H9 (cell line): ENCODE results near the gene GALNT16. TPM values are rescaled to one million over a fixed set of nuclear protein-coding genes. Genes with fewer than 3 reads are reported as not detected.
"Not testable (repeated sequence)": the region's sequence is repeated elsewhere in the genome, so short reads cannot be mapped to it uniquely, and the experiment has no call there.

Experiments
- DNase-seq: peaks from one replicate; pipeline ENCODE4 v3.0.0-alpha.2; 2017
- H2AFZ ChIP-seq: one replicate; pipeline ENCODE4 v1.6.1; 2013; ENCODE audit warnings: mild to moderate bottlenecking, low read length, control low read depth, moderate library complexity
- H2AK5ac ChIP-seq: 2 replicates; pipeline ENCODE4 v1.6.1; 2013; ENCODE audit warnings: low read length, control low read depth, mixed read lengths; ENCODE audit not compliant: insufficient read length
- H2BK120ac ChIP-seq: one replicate; pipeline ENCODE4 v1.6.1; 2013; ENCODE audit warnings: low read depth, mild to moderate bottlenecking, low read length, control low read depth, inconsistent platforms; ENCODE audit not compliant: poor library complexity, severe bottlenecking
- H2BK12ac ChIP-seq: 2 replicates; pipeline ENCODE4 v1.6.1; 2013; ENCODE audit warnings: low read length, control low read depth, mixed read lengths, low read depth; ENCODE audit not compliant: insufficient read length
- H2BK15ac ChIP-seq: 2 replicates; pipeline ENCODE4 v1.6.1; 2013; ENCODE audit warnings: low read depth, low read length, control low read depth
- H2BK20ac ChIP-seq: one replicate; pipeline ENCODE4 v1.6.1; 2013; ENCODE audit warnings: low read depth, mild to moderate bottlenecking, low read length, control low read depth, inconsistent platforms; ENCODE audit not compliant: poor library complexity, severe bottlenecking
- H2BK5ac ChIP-seq: 2 replicates; pipeline ENCODE4 v1.6.1; 2013; ENCODE audit warnings: low read length, control low read depth, mixed read lengths; ENCODE audit not compliant: insufficient read length
- H3K14ac ChIP-seq: 2 replicates; pipeline ENCODE4 v1.6.1; 2013; ENCODE audit warnings: low read length, control low read depth; ENCODE audit not compliant: insufficient read depth
- H3K18ac ChIP-seq: 2 replicates; pipeline ENCODE4 v1.6.1; 2013; ENCODE audit warnings: low read depth, mild to moderate bottlenecking, mixed read lengths, low read length, control low read depth; ENCODE audit not compliant: insufficient read length
- H3K23ac ChIP-seq: 2 replicates; pipeline ENCODE4 v1.6.1; 2013; ENCODE audit warnings: low read length, control low read depth, mixed read lengths, low read depth; ENCODE audit not compliant: insufficient read length
- H3K23me2 ChIP-seq: 2 replicates; pipeline ENCODE4 v1.6.1; 2013; ENCODE audit warnings: low read depth, mild to moderate bottlenecking, mixed read lengths, low read length, control low read depth; ENCODE audit not compliant: insufficient read length, poor library complexity, severe bottlenecking
- H3K27ac ChIP-seq: 2 replicates; pipeline ENCODE4 v1.5.1; 2013; ENCODE audit warnings: low read length, control low read depth, mixed read lengths, low read depth; ENCODE audit not compliant: insufficient read length
- H3K27me3 ChIP-seq: 2 replicates; pipeline ENCODE4 v1.6.1; 2013; ENCODE audit warnings: low read length, control low read depth, inconsistent platforms; ENCODE audit not compliant: insufficient read depth
- H3K4ac ChIP-seq: 2 replicates; pipeline ENCODE4 v1.6.1; 2013; ENCODE audit warnings: low read depth, mild to moderate bottlenecking, control low read depth, inconsistent platforms, low read length, moderate library complexity
- H3K4me1 ChIP-seq: 2 replicates; pipeline ENCODE4 v1.6.1; 2013; ENCODE audit warnings: low read length, control low read depth, inconsistent platforms; ENCODE audit not compliant: insufficient read depth
- H3K4me2 ChIP-seq: 2 replicates; pipeline ENCODE4 v1.6.1; 2013; ENCODE audit warnings: low read length, control low read depth, mixed read lengths; ENCODE audit not compliant: insufficient read length, insufficient read depth
- H3K56ac ChIP-seq: 2 replicates; pipeline ENCODE4 v1.6.1; 2013; ENCODE audit warnings: low read depth, mild to moderate bottlenecking, mixed read lengths, low read length, control low read depth; ENCODE audit not compliant: insufficient read length
- H3K79me1 ChIP-seq: 2 replicates; pipeline ENCODE4 v1.6.1; 2013; ENCODE audit warnings: low read depth, mild to moderate bottlenecking, moderate library complexity, low read length, control low read depth, inconsistent platforms; ENCODE audit not compliant: insufficient read depth, poor library complexity, severe bottlenecking
- H3K79me2 ChIP-seq: 2 replicates; pipeline ENCODE4 v1.6.1; 2013; ENCODE audit warnings: low read length, control low read depth, inconsistent platforms; ENCODE audit not compliant: insufficient read depth
- H3K9ac ChIP-seq: 2 replicates; pipeline ENCODE4 v1.6.1; 2013; ENCODE audit warnings: low read length, control low read depth, mixed read lengths; ENCODE audit not compliant: insufficient read length; ENCODE audit errors: extremely low read depth
- H3K9me3 ChIP-seq: one replicate; pipeline ENCODE4 v1.6.1; 2013; ENCODE audit warnings: low read depth, low read length, inconsistent platforms; ENCODE audit not compliant: control insufficient read depth
- H3T11ph ChIP-seq: one replicate; pipeline ENCODE4 v1.6.1; 2013; ENCODE audit warnings: mild to moderate bottlenecking, low read length, control low read depth, inconsistent platforms
- H4K20me1 ChIP-seq: one replicate; pipeline ENCODE4 v1.6.1; 2013; ENCODE audit not compliant: control insufficient read depth, insufficient read length, insufficient read depth
- H4K5ac ChIP-seq: 2 replicates; pipeline ENCODE4 v1.6.1; 2013; ENCODE audit warnings: low read depth, mild to moderate bottlenecking, mixed read lengths, low read length, control low read depth; ENCODE audit not compliant: insufficient read length
- H4K8ac ChIP-seq: replicated peaks from 2 replicates; pipeline ENCODE4 v1.6.1; 2013; ENCODE audit warnings: low read length, control low read depth, mixed read lengths, low read depth; ENCODE audit not compliant: insufficient read length
- H4K91ac ChIP-seq: 2 replicates; pipeline ENCODE4 v1.6.1; 2013; ENCODE audit warnings: low read depth, mild to moderate bottlenecking, moderate library complexity, mixed read lengths, low read length, control low read depth; ENCODE audit not compliant: insufficient read length
- H3K27ac Mint-ChIP-seq, 3 experiments: 2 replicates in 2 of 3; 3 replicates in 1 of 3; pipeline ENCODE4 v1.8.0; 2020 to 2021; ENCODE audit warnings: mixed read lengths in 3 of 3, mild to moderate bottlenecking in 1 of 3, moderate library complexity in 1 of 3
- H3K27me3 Mint-ChIP-seq: 2 replicates; pipeline ENCODE4 v1.8.0; 2021; ENCODE audit warnings: low read depth, mild to moderate bottlenecking, moderate library complexity, mixed read lengths
- H3K36me3 Mint-ChIP-seq, 3 experiments: 2 replicates in 2 of 3; 3 replicates in 1 of 3; pipeline ENCODE4 v1.8.0; 2020 to 2021; ENCODE audit warnings: low read depth in 3 of 3, mixed read lengths in 3 of 3; ENCODE audit not compliant: insufficient read depth in 1 of 3
- H3K4me1 Mint-ChIP-seq, 2 experiments: 2 replicates each; pipeline ENCODE4 v1.8.0; 2020; ENCODE audit warnings: mixed read lengths in 2 of 2
- H3K4me3 Mint-ChIP-seq, 2 experiments: 2 replicates in 1 of 2; 3 replicates in 1 of 2; pipeline ENCODE4 v1.8.0; 2020 to 2021; ENCODE audit warnings: mild to moderate bottlenecking in 2 of 2, mixed read lengths in 2 of 2, moderate library complexity in 1 of 2
- H3K9me3 Mint-ChIP-seq, 2 experiments: 2 replicates in 1 of 2; 3 replicates in 1 of 2; pipeline ENCODE4 v1.8.0; 2020; ENCODE audit warnings: mild to moderate bottlenecking in 2 of 2, mixed read lengths in 2 of 2, moderate library complexity in 1 of 2
- CTCF ChIP-seq: fragments of 200-600 bp; sonication (generic); conservative IDR thresholded peaks from 3 replicates; pipeline ENCODE4 v1.8.0; 2021; ENCODE audit warnings: antibody characterized with exemption, mild to moderate bottlenecking
- WGBS: extraction: QIAGEN DNeasy Blood & Tissue Kit; methylation state at CpG from one replicate; pipeline ENCODE4 v1.1.7; 2013; ENCODE audit warnings: missing lambda C conversion rate, low lambda C conversion rate, mixed read lengths; ENCODE audit not compliant: insufficient read length; ENCODE audit errors: extremely low coverage; 5-methylcytosine and 5-hydroxymethylcytosine counted together
- total RNA-seq: library from RNA; stranded (reverse); gene quantifications from 2 replicates; pipeline ENCODE4 v1.2.1, GENCODE V29; 2021

GALNT16 gene
- total RNA-seq, 1 experiment from 2014 or later: 2.3 TPM

DNA sequence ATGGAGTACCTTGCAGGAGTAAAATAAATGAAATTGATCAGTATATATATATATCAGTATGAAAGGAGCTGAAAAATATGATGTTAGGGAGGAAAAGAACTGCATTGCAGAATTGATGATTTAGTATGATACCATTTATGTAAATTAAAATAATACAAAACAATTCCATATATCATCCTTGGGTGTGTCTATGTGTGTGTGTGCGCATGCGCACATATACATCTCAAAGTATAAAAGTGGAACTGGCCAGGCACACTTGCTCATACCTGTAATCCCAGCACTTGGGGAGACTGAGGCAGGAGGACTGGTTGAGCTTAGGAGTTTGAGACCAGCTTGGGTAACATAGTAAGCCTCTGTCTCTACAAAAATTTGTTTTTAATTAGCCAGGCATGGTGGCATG is 15.4 kb downstream of the GALNT16 start:
- Histone ChIP-seq H3K4ac (no peak overlapping the region), H2AK5ac (no peak overlapping the region), H3K14ac (no peak overlapping the region), H4K20me1 (no peaks in the 10 kb centered on the region), H3K79me1 (no peaks in the 10 kb centered on the region), H4K8ac (no peak overlapping the region), H3K23ac (no peak overlapping the region), H3K79me2 (no peaks in the 10 kb centered on the region), H2AFZ (no peak overlapping the region), H4K5ac (no peak overlapping the region), H2BK15ac (no peak overlapping the region), H3K23me2 (peaks cover 2% of the 10 kb centered on the region), H3K18ac (no peak overlapping the region), H4K91ac (no peak overlapping the region), H3K27me3 (no peaks in the 10 kb centered on the region), H2BK20ac (no peak overlapping the region), H3K4me2 (no peak overlapping the region), H3T11ph (no peak overlapping the region), H3K9me3 (no peaks in the 10 kb centered on the region), H3K4me1 (no peaks in the 10 kb centered on the region), H3K56ac (no peak overlapping the region), H2BK12ac (no peak overlapping the region), H3K27ac (no peak overlapping the region), H3K9ac (no peak overlapping the region), H2BK5ac (no peak overlapping the region), H2BK120ac (no peak overlapping the region)
- no peak overlapping the region for H3K27ac Mint-ChIP-seq
- no peaks in the 10 kb centered on the region for H3K9me3 Mint-ChIP-seq
- H3K4me1 Mint-ChIP-seq: peaks cover 0 to 4% of the 10 kb centered on the region in 2 experiments; a peak in 2 of 4 replicates
- WGBS: no CpG with 5 or more reads among the region's 2 CpGs
- no peak overlapping the region for H3K4me3 Mint-ChIP-seq
- H3K27me3 Mint-ChIP-seq: peaks cover 11% of the 10 kb centered on the region
- H3K36me3 Mint-ChIP-seq: no peaks in the 10 kb centered on the region; a peak in 1 of 7 replicates
- DNase-seq: no peak
- TF ChIP-seq CTCF: no peak

GRCh38 chr14:69277356-69277755 is 17.4 kb downstream of the GALNT16 start:
- not testable (repeated sequence) for H3K9me3 ChIP-seq, H2BK120ac ChIP-seq, DNase-seq, H2BK15ac ChIP-seq, H3K27me3 ChIP-seq, H2AK5ac ChIP-seq, H2BK12ac ChIP-seq, H2BK5ac ChIP-seq, H4K8ac ChIP-seq, H3T11ph ChIP-seq, H3K4me2 ChIP-seq, H3K23me2 ChIP-seq, H3K36me3 Mint-ChIP-seq, H3K79me2 ChIP-seq, H3K9me3 Mint-ChIP-seq, H3K56ac ChIP-seq, H3K4me1 Mint-ChIP-seq, H2AFZ ChIP-seq, H3K18ac ChIP-seq, H3K4ac ChIP-seq, H3K4me1 ChIP-seq, H3K27ac Mint-ChIP-seq, H4K5ac ChIP-seq, H3K14ac ChIP-seq, H3K9ac ChIP-seq, H4K20me1 ChIP-seq, H4K91ac ChIP-seq, H2BK20ac ChIP-seq, H3K4me3 Mint-ChIP-seq, H3K27ac ChIP-seq, H3K79me1 ChIP-seq, H3K23ac ChIP-seq
- WGBS: no CpG with 5 or more reads among the region's 3 CpGs
- H3K27me3 Mint-ChIP-seq: peaks cover 13% of the 10 kb centered on the region
